Stomach smooth muscle (tissue), 2 donors: Measurements from ENCODE around the gene HTR2C.
"Not testable (repeated sequence)": the region's sequence is repeated elsewhere in the genome, so short reads cannot be mapped to it uniquely, and the experiment has no call there.

Source experiments
- H3K27ac ChIP-seq: one replicate; pipeline ENCODE4 v1.7.0; 2013; ENCODE audit warnings: mild to moderate bottlenecking, low read length, inconsistent platforms
- H3K27me3 ChIP-seq, 2 donors: one replicate each; pipeline ENCODE4 v1.7.0; 2013; ENCODE audit warnings: low read length in 2 of 2; ENCODE audit not compliant: insufficient read depth in 2 of 2, control insufficient read depth in 1 of 2
- H3K36me3 ChIP-seq, 2 donors: one replicate each; pipeline ENCODE4 v1.7.0; 2013; ENCODE audit warnings: low read length in 2 of 2; ENCODE audit not compliant: control insufficient read depth in 2 of 2, insufficient read depth in 2 of 2
- H3K4me1 ChIP-seq: one replicate; pipeline ENCODE4 v1.7.0; 2013; ENCODE audit warnings: low read length; ENCODE audit not compliant: control insufficient read depth, insufficient read depth
- H3K4me3 ChIP-seq, 2 donors: one replicate each; pipeline ENCODE4 v1.7.0; 2013; ENCODE audit warnings: low read length in 2 of 2
- H3K9ac ChIP-seq, 2 donors: one replicate each; pipeline ENCODE4 v1.7.0; 2013; ENCODE audit warnings: low read length in 2 of 2, mild to moderate bottlenecking in 1 of 2
- H3K9me3 ChIP-seq, 2 donors: one replicate each; pipeline ENCODE4 v1.7.0; 2013; ENCODE audit warnings: low read length in 2 of 2; ENCODE audit not compliant: control insufficient read depth in 2 of 2
- donor health status: healthy.
- donor health status: Pancreatic carcinoma.

Gene HTR2C

GRCh38 chrX:114841051-114841450 is 257.2 kb downstream of the HTR2C start:
- H3K4me3 ChIP-seq, result no peak overlapping the region

GRCh38 chrX:114842181-114842580 is 258.3 kb downstream of the HTR2C start:
- Histone ChIP-seq H3K27ac (no peak overlapping the region), H3K4me3 (no peak overlapping the region), H3K27me3 (no peaks in the 10 kb centered on the region), H3K36me3 (no peaks in the 10 kb centered on the region), H3K9me3 (no peaks in the 10 kb centered on the region), H3K9ac (no peak overlapping the region), H3K4me1 (no peaks in the 10 kb centered on the region)

More at GRCh38 chrX:114841051-114841450, 257.2 kb downstream of the HTR2C start:
- no peaks in the 10 kb centered on the region for H3K27me3 ChIP-seq
- H3K9ac ChIP-seq, result no peak overlapping the region
- no peaks in the 10 kb centered on the region for H3K4me1 ChIP-seq
- H3K36me3 ChIP-seq, result no peaks in the 10 kb centered on the region
- H3K9me3 ChIP-seq, result no peaks in the 10 kb centered on the region
- no peak overlapping the region for H3K27ac ChIP-seq

GRCh38 chrX:114889481-114889880 is 305.6 kb downstream of the HTR2C start:
- no peak overlapping the region for H3K27ac ChIP-seq
- H3K9me3 ChIP-seq, result no peaks in the 10 kb centered on the region
- H3K9ac ChIP-seq, result no peak overlapping the region
- H3K27me3 ChIP-seq, result no peaks in the 10 kb centered on the region
- H3K4me3 ChIP-seq, result no peak overlapping the region
- H3K4me1 ChIP-seq, result no peaks in the 10 kb centered on the region
- no peaks in the 10 kb centered on the region for H3K36me3 ChIP-seq

- peaks cover 0 to 9% of the 10 kb centered on the region in 2 donors for H3K27me3 ChIP-seq
- H3K9ac ChIP-seq, result no peak overlapping the region
These were observed 319.7 kb downstream of the HTR2C start for GRCh38 chrX:114903618-114904017.

GRCh38 chrX:114905251-114905650 is 321.4 kb downstream of the HTR2C start:
- no peak overlapping the region for H3K27ac ChIP-seq
- no peaks in the 10 kb centered on the region for H3K9me3 ChIP-seq
- no peak overlapping the region for H3K9ac ChIP-seq
- H3K4me1 ChIP-seq, result no peaks in the 10 kb centered on the region
- no peaks in the 10 kb centered on the region for H3K36me3 ChIP-seq
- H3K4me3 ChIP-seq, result no peak overlapping the region
- peaks cover 0 to 9% of the 10 kb centered on the region in 2 donors for H3K27me3 ChIP-seq

More at GRCh38 chrX:114903618-114904017, 319.7 kb downstream of the HTR2C start:
- no peaks in the 10 kb centered on the region for H3K36me3 ChIP-seq
- no peak overlapping the region for H3K4me3 ChIP-seq
- no peak overlapping the region for H3K27ac ChIP-seq
- H3K9me3 ChIP-seq, result no peaks in the 10 kb centered on the region
- no peaks in the 10 kb centered on the region for H3K4me1 ChIP-seq

- Histone ChIP-seq H3K9me3 (no peaks in the 10 kb centered on the region), H3K27me3 (peaks cover 0 to 9% of the 10 kb centered on the region in 2 donors), H3K27ac (no peak overlapping the region), H3K4me3 (no peak overlapping the region), H3K9ac (no peak overlapping the region), H3K4me1 (no peaks in the 10 kb centered on the region), H3K36me3 (no peaks in the 10 kb centered on the region)
These were observed 323.2 kb downstream of the HTR2C start for GRCh38 chrX:114906984-114907510.

GRCh38 chrX:114924423-114924822 is 340.5 kb downstream of the HTR2C start:
- H3K27ac ChIP-seq, result no peak overlapping the region
- no peaks in the 10 kb centered on the region for H3K9me3 ChIP-seq
- no peaks in the 10 kb centered on the region for H3K36me3 ChIP-seq
- no peak overlapping the region for H3K9ac ChIP-seq
- no peaks in the 10 kb centered on the region for H3K4me1 ChIP-seq
- no peak overlapping the region for H3K4me3 ChIP-seq
- peaks cover 0 to 4% of the 10 kb centered on the region in 2 donors for H3K27me3 ChIP-seq

- no peaks in the 10 kb centered on the region for H3K4me1 ChIP-seq
- no peak overlapping the region for H3K4me3 ChIP-seq
- H3K27me3 ChIP-seq, result peaks cover 0 to 4% of the 10 kb centered on the region in 2 donors
- H3K36me3 ChIP-seq, result no peaks in the 10 kb centered on the region
- H3K9me3 ChIP-seq, result no peaks in the 10 kb centered on the region
- no peak overlapping the region for H3K27ac ChIP-seq
- H3K9ac ChIP-seq, result no peak overlapping the region
These were observed 341.0 kb downstream of the HTR2C start for GRCh38 chrX:114924856-114925255.

- Histone ChIP-seq H3K27ac (no peak overlapping the region), H3K9ac (no peak overlapping the region), H3K36me3 (no peaks in the 10 kb centered on the region), H3K9me3 (no peaks in the 10 kb centered on the region), H3K4me1 (no peaks in the 10 kb centered on the region), H3K27me3 (peaks cover 0 to 4% of the 10 kb centered on the region in 2 donors), H3K4me3 (no peak overlapping the region)
These were observed 346.3 kb downstream of the HTR2C start for GRCh38 chrX:114930227-114930626.

GRCh38 chrX:114932550-114932949 is 348.7 kb downstream of the HTR2C start:
- Histone ChIP-seq H3K9ac (no peak overlapping the region), H3K36me3 (no peaks in the 10 kb centered on the region), H3K9me3 (no peaks in the 10 kb centered on the region), H3K4me1 (no peaks in the 10 kb centered on the region), H3K4me3 (no peak overlapping the region), H3K27ac (no peak overlapping the region), H3K27me3 (no peaks in the 10 kb centered on the region)

- not testable (repeated sequence) for H3K4me1 ChIP-seq, H3K27me3 ChIP-seq
These were observed 349.4 kb downstream of the HTR2C start for GRCh38 chrX:114933291-114933690.

More at GRCh38 chrX:114933291-114933690, 349.4 kb downstream of the HTR2C start:
- H3K27ac ChIP-seq, H3K9ac ChIP-seq, H3K36me3 ChIP-seq, H3K9me3 ChIP-seq, H3K4me3 ChIP-seq: not testable (repeated sequence)
